Cardiac septum (tissue), 1 donor: Measurements from ENCODE around the gene TENT5A. TPM values are rescaled to one million over a fixed set of nuclear protein-coding genes. Genes with fewer than 3 reads are reported as not detected.

Source experiments
- DNase-seq: peaks from one replicate; pipeline ENCODE4 v3.0.0-alpha.2; 2020; ENCODE audit warnings: low spot score
- intact Hi-C: fragments of 100-400 bp; cut with DNase I; formaldehyde crosslinking; loops from one replicate; pipeline ENCODE4 v1.14.0; 2022
- total RNA-seq: library from RNA; stranded (reverse); fragmentation: NEBNext Ultra II Directional; extraction: Animal tissue kit (Norgen Biotek cat#: 25700); gene quantifications from one replicate; pipeline ENCODE4 v1.2.1, GENCODE V29; 2021
- donor health status: DM: no; HTN: no; CAD: no.

TENT5A gene
- total RNA-seq, 1 donor from 2014 or later, result 35.2 TPM

GRCh38 chr6:81773887-81774286, 21.4 kb upstream of the TENT5A start:
- intact Hi-C loops, result no loop called here
- DNase-seq, result no peak

GRCh38 chr6:81772741-81773140, 20.3 kb upstream of the TENT5A start:
- intact Hi-C loops, result no loop called here
- no peak for DNase-seq

GRCh38 chr6:81771097-81771496, 18.6 kb upstream of the TENT5A start:
- no peak for DNase-seq
- intact Hi-C loops, result no loop called here

GRCh38 chr6:81770381-81770780, 17.9 kb upstream of the TENT5A start:
- DNase-seq, result no peak
- intact Hi-C loops, result no loop called here

- intact Hi-C loops, result no loop called here
- DNase-seq, result no peak
Measured at GRCh38 chr6:81769824-81770223, 17.3 kb upstream of the TENT5A start.

- no peak for DNase-seq
- intact Hi-C loops, result no loop called here
Measured at GRCh38 chr6:81768150-81768942, 15.9 kb upstream of the TENT5A start.

GRCh38 chr6:81767163-81767891, 14.8 kb upstream of the TENT5A start:
- intact Hi-C loops, result no loop called here
- no peak for DNase-seq

GRCh38 chr6:81766482-81767069, 14.1 kb upstream of the TENT5A start:
- intact Hi-C loops, result no loop called here
- no peak for DNase-seq

- intact Hi-C loops, result no loop called here
- no peak for DNase-seq
Measured at GRCh38 chr6:81764531-81764930, 12.1 kb upstream of the TENT5A start.

- DNase-seq, result no peak
- intact Hi-C loops, result no loop called here
Measured at GRCh38 chr6:81763968-81764367, 11.5 kb upstream of the TENT5A start.

GRCh38 chr6:81763051-81763450, 10.6 kb upstream of the TENT5A start:
- no peak for DNase-seq
- intact Hi-C loops, result no loop called here

- DNase-seq, result no peak
- intact Hi-C loops, result no loop called here
Measured at GRCh38 chr6:81762606-81763005, 10.1 kb upstream of the TENT5A start.

GRCh38 chr6:81762132-81762531, 9.7 kb upstream of the TENT5A start:
- DNase-seq, result no peak

GRCh38 chr6:81761197-81761596, 8.7 kb upstream of the TENT5A start:
- DNase-seq, result no peak
- intact Hi-C loops, result no loop called here

More at GRCh38 chr6:81762132-81762531, 9.7 kb upstream of the TENT5A start:
- intact Hi-C loops, result no loop called here

GRCh38 chr6:81759782-81760181, 7.3 kb upstream of the TENT5A start:
- intact Hi-C loops, result loop anchor here (10.0 kb wide), 2 partner anchors 255 to 385 kb away; no protein-coding TSS in a partner anchor
- DNase-seq, result no peak

GRCh38 chr6:81758221-81758620, 5.7 kb upstream of the TENT5A start:
- no peak for DNase-seq
- intact Hi-C loops, result loop anchor here (10.0 kb wide), 2 partner anchors 257 to 387 kb away; no protein-coding TSS in a partner anchor

- intact Hi-C loops, result loop anchor here (10.0 kb wide), 2 partner anchors 258 to 388 kb away; no protein-coding TSS in a partner anchor
- DNase-seq, result no peak
Measured at GRCh38 chr6:81756690-81757089, 4.2 kb upstream of the TENT5A start.

- no peak for DNase-seq
- intact Hi-C loops, result loop anchor here (10.0 kb wide), 2 partner anchors 259 to 389 kb away; no protein-coding TSS in a partner anchor
Measured at GRCh38 chr6:81755551-81755950, 3.1 kb upstream of the TENT5A start.

GRCh38 chr6:81754906-81755305, 2.4 kb upstream of the TENT5A start:
- DNase-seq, result no peak
- intact Hi-C loops, result loop anchor here (5.0 to 10.0 kb wide), 8 partner anchors 133 to 513 kb away; no protein-coding TSS in a partner anchor
